ENCODE data around the gene FAM163A.

The FAM163A gene

DNA sequence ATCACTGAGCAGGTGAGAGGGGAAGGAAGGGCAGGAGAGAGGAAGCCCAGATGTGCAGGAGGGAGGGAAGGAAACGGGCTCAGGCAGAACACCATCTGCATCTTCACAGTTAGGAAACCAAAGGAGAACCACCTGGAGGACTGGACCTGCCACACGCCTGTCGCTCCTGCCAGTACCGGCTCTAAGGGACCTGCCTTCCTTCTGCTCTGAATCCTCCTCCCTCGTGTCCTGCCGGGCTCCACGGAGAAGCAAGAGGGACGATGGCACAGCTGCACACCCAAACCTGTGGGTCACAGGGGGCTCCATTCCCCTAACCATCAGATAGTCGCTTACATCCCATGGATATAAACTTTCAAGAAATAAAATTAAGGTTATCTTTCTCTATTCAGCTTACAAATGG lies 78.4 kb downstream of the FAM163A start:
- Histone ChIP-seq H3K9me2 (replicated peaks; ENCODE audit: low read depth, low read length) (no peaks in the 10 kb centered on the region), H3K9ac (ENCODE audit: low read depth, low read length, poor library complexity, severe bottlenecking) (no peak overlapping the region), H3K4me2 (ENCODE audit: low read depth, low read length, poor library complexity, severe bottlenecking) (no peak overlapping the region), H3K27me3 (ENCODE audit: insufficient read depth, low read length, poor library complexity, severe bottlenecking) (no peaks in the 10 kb centered on the region), H3K4me1 (ENCODE audit: insufficient read depth, low read length, poor library complexity, severe bottlenecking) (peaks cover 4% of the 10 kb centered on the region), H3K9me3 (ENCODE audit: insufficient read depth, low read depth, low read length) (no peaks in the 10 kb centered on the region), H2AFZ (ENCODE audit: low read length) (no peak overlapping the region), H3F3A (ENCODE audit: low read depth) (no peaks in the 10 kb centered on the region), H3K36me3 (ENCODE audit: insufficient read depth, low read length) (no peaks in the 10 kb centered on the region), H3K79me2 (ENCODE audit: insufficient read depth, low read length) (no peaks in the 10 kb centered on the region), H3K4me3 (ENCODE audit: low read length, poor library complexity, severe bottlenecking) (no peak overlapping the region), H4K20me1 (ENCODE audit: insufficient read depth, low read length, poor library complexity, severe bottlenecking) (no peaks in the 10 kb centered on the region)
- TF ChIP-seq, protein P1, sequence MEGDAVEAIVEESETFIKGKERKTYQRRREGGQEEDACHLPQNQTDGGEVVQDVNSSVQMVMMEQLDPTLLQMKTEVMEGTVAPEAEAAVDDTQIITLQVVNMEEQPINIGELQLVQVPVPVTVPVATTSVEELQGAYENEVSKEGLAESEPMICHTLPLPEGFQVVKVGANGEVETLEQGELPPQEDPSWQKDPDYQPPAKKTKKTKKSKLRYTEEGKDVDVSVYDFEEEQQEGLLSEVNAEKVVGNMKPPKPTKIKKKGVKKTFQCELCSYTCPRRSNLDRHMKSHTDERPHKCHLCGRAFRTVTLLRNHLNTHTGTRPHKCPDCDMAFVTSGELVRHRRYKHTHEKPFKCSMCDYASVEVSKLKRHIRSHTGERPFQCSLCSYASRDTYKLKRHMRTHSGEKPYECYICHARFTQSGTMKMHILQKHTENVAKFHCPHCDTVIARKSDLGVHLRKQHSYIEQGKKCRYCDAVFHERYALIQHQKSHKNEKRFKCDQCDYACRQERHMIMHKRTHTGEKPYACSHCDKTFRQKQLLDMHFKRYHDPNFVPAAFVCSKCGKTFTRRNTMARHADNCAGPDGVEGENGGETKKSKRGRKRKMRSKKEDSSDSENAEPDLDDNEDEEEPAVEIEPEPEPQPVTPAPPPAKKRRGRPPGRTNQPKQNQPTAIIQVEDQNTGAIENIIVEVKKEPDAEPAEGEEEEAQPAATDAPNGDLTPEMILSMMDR (conservative IDR thresholded peaks at IDR 0.05; ENCODE audit: low read length): no peak
- no peak for TF ChIP-seq EZH2phosphoT487 (IDR thresholded peaks at IDR 0.05; ENCODE audit: borderline replicate concordance)

DNA sequence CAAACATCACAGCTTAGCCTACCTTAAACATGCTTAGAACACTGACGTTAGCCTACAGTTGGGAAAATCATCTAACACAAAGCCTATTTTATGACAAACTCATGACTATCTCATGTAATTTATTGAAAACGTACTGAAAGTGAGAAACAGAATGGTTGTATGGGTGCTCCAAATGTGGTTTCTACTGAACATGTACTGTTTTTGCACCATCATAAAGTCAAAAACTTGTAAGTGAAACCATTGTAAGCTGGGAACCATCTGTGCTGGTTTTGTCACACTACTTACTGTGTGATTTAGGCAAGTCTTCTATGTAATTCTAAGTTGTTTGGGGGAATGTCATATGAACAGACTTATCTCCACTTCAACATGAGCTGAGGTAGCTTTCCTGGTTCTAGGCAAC lies 79.0 kb downstream of the FAM163A start:
- no peaks in the 10 kb centered on the region for H3K36me3 ChIP-seq (ENCODE audit: insufficient read depth, low read length)
- no peak overlapping the region for H2AFZ ChIP-seq (ENCODE audit: low read length)
- TF ChIP-seq, protein P1 (conservative IDR thresholded peaks at IDR 0.05; ENCODE audit: low read length): no peak
- no peak for TF ChIP-seq EZH2phosphoT487 (IDR thresholded peaks at IDR 0.05; ENCODE audit: borderline replicate concordance)
- no peak overlapping the region for H3K4me3 ChIP-seq (ENCODE audit: low read length, poor library complexity, severe bottlenecking)
- no peaks in the 10 kb centered on the region for H3K27me3 ChIP-seq (ENCODE audit: insufficient read depth, low read length, poor library complexity, severe bottlenecking)
- peaks cover 4% of the 10 kb centered on the region for H3K4me1 ChIP-seq (ENCODE audit: insufficient read depth, low read length, poor library complexity, severe bottlenecking)
- no peak overlapping the region for H3K4me2 ChIP-seq (ENCODE audit: low read depth, low read length, poor library complexity, severe bottlenecking)
- H4K20me1 ChIP-seq (ENCODE audit: insufficient read depth, low read length, poor library complexity, severe bottlenecking): no peaks in the 10 kb centered on the region
- H3K9me3 ChIP-seq (ENCODE audit: insufficient read depth, low read depth, low read length): no peaks in the 10 kb centered on the region
- H3K9me2 ChIP-seq (replicated peaks; ENCODE audit: low read depth, low read length): no peaks in the 10 kb centered on the region
- H3F3A ChIP-seq (ENCODE audit: low read depth): no peaks in the 10 kb centered on the region
- no peak overlapping the region for H3K9ac ChIP-seq (ENCODE audit: low read depth, low read length, poor library complexity, severe bottlenecking)
- no peaks in the 10 kb centered on the region for H3K79me2 ChIP-seq (ENCODE audit: insufficient read depth, low read length)

DNA sequence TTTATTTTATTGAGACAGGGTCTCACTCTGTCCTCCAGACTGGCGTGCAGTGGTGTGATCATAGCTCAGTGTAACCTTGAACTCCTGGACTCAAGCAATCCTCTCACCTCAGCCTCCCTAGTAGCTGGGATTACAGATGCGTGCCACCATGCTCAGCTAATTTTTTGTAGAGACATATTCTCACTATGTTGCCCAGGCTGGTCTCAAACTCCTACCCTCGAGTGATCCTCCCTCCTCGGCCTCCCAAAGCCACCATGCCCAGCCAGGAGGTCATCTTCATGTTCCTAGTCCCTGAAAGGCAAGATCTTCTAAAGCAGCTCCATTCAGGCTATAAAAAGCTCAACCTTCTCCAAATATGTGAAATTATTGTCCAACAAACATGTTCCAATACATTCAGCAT lies 80.6 kb downstream of the FAM163A start:
- H3K79me2 ChIP-seq (ENCODE audit: insufficient read depth, low read length): no peaks in the 10 kb centered on the region
- H3K9me2 ChIP-seq (replicated peaks; ENCODE audit: low read depth, low read length): no peaks in the 10 kb centered on the region
- no peak for TF ChIP-seq EZH2phosphoT487 (IDR thresholded peaks at IDR 0.05; ENCODE audit: borderline replicate concordance)
- TF ChIP-seq, protein P1 (conservative IDR thresholded peaks at IDR 0.05; ENCODE audit: low read length): no peak
- no peaks in the 10 kb centered on the region for H3K27me3 ChIP-seq (ENCODE audit: insufficient read depth, low read length, poor library complexity, severe bottlenecking)
- H3F3A ChIP-seq (ENCODE audit: low read depth): no peaks in the 10 kb centered on the region
- H3K9me3 ChIP-seq (ENCODE audit: insufficient read depth, low read depth, low read length): no peaks in the 10 kb centered on the region
- no peaks in the 10 kb centered on the region for H3K36me3 ChIP-seq (ENCODE audit: insufficient read depth, low read length)
- no peak overlapping the region for H3K9ac ChIP-seq (ENCODE audit: low read depth, low read length, poor library complexity, severe bottlenecking)
- no peak overlapping the region for H3K4me3 ChIP-seq (ENCODE audit: low read length, poor library complexity, severe bottlenecking)
- H2AFZ ChIP-seq (ENCODE audit: low read length): no peak overlapping the region
- no peaks in the 10 kb centered on the region for H4K20me1 ChIP-seq (ENCODE audit: insufficient read depth, low read length, poor library complexity, severe bottlenecking)
- no peak overlapping the region for H3K4me2 ChIP-seq (ENCODE audit: low read depth, low read length, poor library complexity, severe bottlenecking)
- H3K4me1 ChIP-seq (ENCODE audit: insufficient read depth, low read length, poor library complexity, severe bottlenecking): peaks cover 4% of the 10 kb centered on the region
